HG02642 (cell line): ENCODE results near the gene GLTPD2.

ENCODE experiments used
- ATAC-seq: cut with Tn5 transposase; IDR thresholded peaks from one replicate; pipeline ENCODE4 v1.9.1; 2021; ENCODE audit warnings: mild to moderate bottlenecking; ENCODE audit not compliant: unreplicated experiment, poor library complexity

The GLTPD2 gene

GRCh38 chr17:4806777-4807604, 18.2 kb downstream of the GLTPD2 start, which contains the start of gene PLD2:
Gene PLD2 (plus strand): TSS chr17:4807152. CDS start chr17:4807773, 621 bp downstream.
- peak; percentile 94 for ATAC-seq

GRCh38 chr17:4807605-4808377, 19.0 kb downstream of the GLTPD2 start:
- no peak for ATAC-seq

GRCh38 chr17:4808378-4808767, 19.6 kb downstream of the GLTPD2 start:
- no peak for ATAC-seq

- no peak for ATAC-seq
Observed at GRCh38 chr17:4810696-4811290, 22.0 kb downstream of the GLTPD2 start.

GRCh38 chr17:4811471-4811870, 22.7 kb downstream of the GLTPD2 start:
- no peak for ATAC-seq

- ATAC-seq = no peak
Observed at GRCh38 chr17:4812690-4813089, 23.9 kb downstream of the GLTPD2 start.

- no peak for ATAC-seq
Observed at GRCh38 chr17:4815043-4815675, 26.4 kb downstream of the GLTPD2 start.

GRCh38 chr17:4816826-4817225, 28.1 kb downstream of the GLTPD2 start:
- ATAC-seq = no peak

GRCh38 chr17:4818276-4818675, 29.5 kb downstream of the GLTPD2 start:
- ATAC-seq = no peak

- ATAC-seq = no peak
Observed at GRCh38 chr17:4822835-4823234, 34.1 kb downstream of the GLTPD2 start.

GRCh38 chr17:4823373-4824089, 34.8 kb downstream of the GLTPD2 start:
- no peak for ATAC-seq

GRCh38 chr17:4827399-4827798, 38.6 kb downstream of the GLTPD2 start:
- no peak for ATAC-seq

GRCh38 chr17:4832829-4833177, 44.0 kb downstream of the GLTPD2 start:
- peak; percentile 25 for ATAC-seq

GRCh38 chr17:4833178-4833940, 44.6 kb downstream of the GLTPD2 start, which contains the start of gene MINK1:
Gene MINK1 (plus strand): TSS chr17:4833340. CDS start chr17:4833584, 244 bp downstream.
- peak; percentile 92 for ATAC-seq

GRCh38 chr17:4833941-4834680, 45.3 kb downstream of the GLTPD2 start:
- ATAC-seq = no peak

GRCh38 chr17:4834681-4835020, 45.9 kb downstream of the GLTPD2 start:
- no peak for ATAC-seq

- ATAC-seq = no peak
Observed at GRCh38 chr17:4836221-4836620, 47.5 kb downstream of the GLTPD2 start.

- no peak for ATAC-seq
Observed at GRCh38 chr17:4837471-4838308, 48.9 kb downstream of the GLTPD2 start.
